ENCODE data around the gene TUSC1.
A peak's percentile ranks its signal among the peaks of the same experiment; 100 is the strongest.

The TUSC1 gene

GRCh38 chr9:25678147-25678666 is at the start of gene TUSC1:
TUSC1 (minus strand) TSS chr9:25678444; CDS start chr9:25678312, 132 bp downstream.
- H3K4me3 ChIP-seq (ENCODE audit: low read depth, low read length), result peak within 1 kb of the TSS; percentile 76
- no peak for TF ChIP-seq CTCF (IDR thresholded peaks at IDR 0.05; ENCODE audit: low read depth, low read length)

- TF ChIP-seq CTCF (IDR thresholded peaks at IDR 0.05; ENCODE audit: low read depth, low read length), result no peak
- H3K4me3 ChIP-seq (ENCODE audit: low read depth, low read length), result no peak overlapping the region
Measured at GRCh38 chr9:25726871-25727410, 48.7 kb upstream of the TUSC1 start.

- TF ChIP-seq CTCF (IDR thresholded peaks at IDR 0.05; ENCODE audit: low read depth, low read length), result no peak
- peak overlapping the region; percentile 5; the same call in 1 of the 2 replicates for H3K4me3 ChIP-seq (ENCODE audit: low read depth, low read length)
Measured at GRCh38 chr9:25724424-25724823, 46.2 kb upstream of the TUSC1 start.

GRCh38 chr9:25716220-25716872 is 38.1 kb upstream of the TUSC1 start:
- no peak overlapping the region for H3K4me3 ChIP-seq (ENCODE audit: low read depth, low read length)
- TF ChIP-seq CTCF (IDR thresholded peaks at IDR 0.05; ENCODE audit: low read depth, low read length), result peak; percentile 71

- TF ChIP-seq CTCF (IDR thresholded peaks at IDR 0.05; ENCODE audit: low read depth, low read length), result no peak
Measured at GRCh38 chr9:25709941-25710340, 31.7 kb upstream of the TUSC1 start.

GRCh38 chr9:25704800-25705199 is 26.6 kb upstream of the TUSC1 start:
- no peak for TF ChIP-seq CTCF (IDR thresholded peaks at IDR 0.05; ENCODE audit: low read depth, low read length)
- H3K4me3 ChIP-seq (ENCODE audit: low read depth, low read length), result no peak overlapping the region

More at GRCh38 chr9:25709941-25710340, 31.7 kb upstream of the TUSC1 start:
- H3K4me3 ChIP-seq (ENCODE audit: low read depth, low read length), result no peak overlapping the region

GRCh38 chr9:25703701-25704357 is 25.6 kb upstream of the TUSC1 start:
- TF ChIP-seq CTCF (IDR thresholded peaks at IDR 0.05; ENCODE audit: low read depth, low read length), result no peak

More at GRCh38 chr9:25703701-25704357, 25.6 kb upstream of the TUSC1 start:
- H3K4me3 ChIP-seq (ENCODE audit: low read depth, low read length), result no peak overlapping the region
